Heart left ventricle (tissue), 13 donors: ENCODE data around the gene CPLX1.

Source experiments
- CTCF ChIP-seq, 12 donors: fragments of 200-600 bp; sonication (generic) in 4 of 12; IDR thresholded peaks; one replicate each; pipeline versions ENCODE4 v1.5.0 to v1.8.0; 2018 to 2022; ENCODE audit warnings: antibody characterized with exemption in 12 of 12, mild to moderate bottlenecking in 5 of 12
- POLR2A ChIP-seq, 2 donors: fragments of 450-650 bp; IDR thresholded peaks; one replicate each; pipeline ENCODE4 v1.6.1; 2017; ENCODE audit warnings: antibody characterized with exemption in 2 of 2, mild to moderate bottlenecking in 2 of 2, moderate library complexity in 2 of 2
- donor health status: ischemic (EF 13 %, LVEDD 7.1; RV severe dilation, severe dysfunction).
- donor health status: DM: no; HTN: yes; CAD: no.
- donor health status: DM: no; HTN: no; CAD: no.
- donor health status: ischemic (EF 25% LVEDD 6.9; RV normal size, moderate dysfunction).
- donor health status: ischemic (EF 25% LVEDD 5.7; RV mildly dilated, moderate dysfunction).
- donor health status: ischemic (EF 35%, LVEDD 5.7; RV mildly dilated, moderate dysfunction).
- donor health status: nonischemic (EF 11% LVEDD 7.7; RV severe dilation, severe dysfunction).
- donor health status: DM: yes; HTN: yes; CAD: no.
- donor health status: PGD.
- donor health status: ischemic (EF 29% LVEDD 5.4; RV normal size, mild dysfunction).
- donor health status: nonischemic (EF 23%, LVEDD 6.1; RV moderate dilation, normal function).

GRCh38 chr4:751676-752075, 74.3 kb downstream of the CPLX1 start:
- TF ChIP-seq CTCF (IDR thresholded peaks at IDR 0.05) (no peak), POLR2A (IDR thresholded peaks at IDR 0.05) (no peak)
